Effector memory CD4-positive, alpha-beta T cell (primary cell): ENCODE results near the gene RAN.
"Not testable (repeated sequence)": the region's sequence is repeated elsewhere in the genome, so short reads cannot be mapped to it uniquely, and the experiment has no call there.

Experiments used
- DNase-seq, 3 donors: peaks; one replicate each; pipeline ENCODE4 v3.0.0-alpha.2; 2020
- H3K27ac ChIP-seq: 2 replicates; pipeline ENCODE4 v1.7.0; 2013; ENCODE audit warnings: mild to moderate bottlenecking, low read length, moderate library complexity; ENCODE audit not compliant: insufficient read depth, poor library complexity, severe bottlenecking
- H3K27me3 ChIP-seq: replicated peaks from 2 replicates; pipeline ENCODE4 v1.7.0; 2013; ENCODE audit warnings: mild to moderate bottlenecking, low read length; ENCODE audit not compliant: insufficient read depth, control insufficient read depth, poor library complexity, severe bottlenecking
- H3K36me3 ChIP-seq: 2 replicates; pipeline ENCODE4 v1.7.0; 2013; ENCODE audit warnings: mild to moderate bottlenecking, low read length, moderate library complexity; ENCODE audit not compliant: control insufficient read depth, insufficient read depth
- H3K4me1 ChIP-seq: 2 replicates; pipeline ENCODE4 v1.7.0; 2013; ENCODE audit warnings: low read length, mild to moderate bottlenecking; ENCODE audit not compliant: control insufficient read depth, insufficient read depth, poor library complexity, severe bottlenecking
- H3K4me3 ChIP-seq: 2 replicates; pipeline ENCODE4 v1.7.0; 2013; ENCODE audit warnings: low read length, low read depth, mild to moderate bottlenecking; ENCODE audit not compliant: insufficient read depth, poor library complexity, severe bottlenecking
- H3K9me3 ChIP-seq: 2 replicates; pipeline ENCODE4 v1.7.0; 2013; ENCODE audit warnings: mild to moderate bottlenecking, low read length, moderate library complexity; ENCODE audit not compliant: control insufficient read depth

The RAN gene

GRCh38 chr12:130904936-130905455 is 33.1 kb downstream of the RAN start:
- H3K4me3 ChIP-seq, H3K27me3 ChIP-seq, H3K36me3 ChIP-seq: not testable (repeated sequence)

GRCh38 chr12:130909111-130909510 is 37.2 kb downstream of the RAN start:
- H3K36me3 ChIP-seq = no peaks in the 10 kb centered on the region
- no peak overlapping the region for H3K4me3 ChIP-seq
- peaks cover 4% of the 10 kb centered on the region for H3K9me3 ChIP-seq
- no peak for DNase-seq
- H3K4me1 ChIP-seq = no peaks in the 10 kb centered on the region
- no peak overlapping the region for H3K27ac ChIP-seq
- no peaks in the 10 kb centered on the region for H3K27me3 ChIP-seq

More at GRCh38 chr12:130904936-130905455, 33.1 kb downstream of the RAN start:
- H3K9me3 ChIP-seq, H3K4me1 ChIP-seq, DNase-seq, H3K27ac ChIP-seq: not testable (repeated sequence)

DNA sequence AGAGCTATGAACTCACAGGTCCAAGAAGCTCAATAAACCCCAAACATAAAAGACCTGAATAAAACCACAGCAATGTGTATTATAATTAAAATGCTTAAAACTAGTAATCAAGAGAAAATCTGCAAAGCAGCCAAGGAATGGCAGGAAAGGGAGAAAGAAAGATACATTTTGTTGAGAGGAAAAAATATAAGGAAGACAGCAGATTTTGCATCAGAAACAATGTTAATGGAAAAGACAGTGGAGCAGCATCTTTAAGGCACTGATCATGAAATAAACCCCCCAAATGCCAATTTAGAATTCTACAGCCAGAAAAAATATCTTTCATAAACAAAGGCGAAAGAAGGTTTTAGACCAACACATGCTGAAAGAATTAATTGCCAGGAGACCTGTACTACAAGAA is 39.3 kb downstream of the RAN start:
- no peaks in the 10 kb centered on the region for H3K36me3 ChIP-seq
- H3K27me3 ChIP-seq = peaks cover 8% of the 10 kb centered on the region
- no peaks in the 10 kb centered on the region for H3K4me1 ChIP-seq
- H3K9me3 ChIP-seq = peaks cover 4% of the 10 kb centered on the region
- DNase-seq = no peak
- no peak overlapping the region for H3K4me3 ChIP-seq
- H3K27ac ChIP-seq = no peak overlapping the region

GRCh38 chr12:130911933-130912332 is 40.1 kb downstream of the RAN start:
- H3K36me3 ChIP-seq = no peaks in the 10 kb centered on the region
- no peak overlapping the region for H3K4me3 ChIP-seq
- no peaks in the 10 kb centered on the region for H3K4me1 ChIP-seq
- peaks cover 4% of the 10 kb centered on the region for H3K9me3 ChIP-seq
- no peak for DNase-seq
- H3K27ac ChIP-seq = no peak overlapping the region
- peaks cover 9% of the 10 kb centered on the region for H3K27me3 ChIP-seq

- DNase-seq = no peak
- no peak overlapping the region for H3K4me3 ChIP-seq
- peaks cover 4% of the 10 kb centered on the region for H3K9me3 ChIP-seq
- H3K36me3 ChIP-seq = no peaks in the 10 kb centered on the region
- H3K27ac ChIP-seq = no peak overlapping the region
- H3K4me1 ChIP-seq = no peaks in the 10 kb centered on the region
- peaks cover 9% of the 10 kb centered on the region for H3K27me3 ChIP-seq
Observed at GRCh38 chr12:130916241-130916911, 44.5 kb downstream of the RAN start.

DNA sequence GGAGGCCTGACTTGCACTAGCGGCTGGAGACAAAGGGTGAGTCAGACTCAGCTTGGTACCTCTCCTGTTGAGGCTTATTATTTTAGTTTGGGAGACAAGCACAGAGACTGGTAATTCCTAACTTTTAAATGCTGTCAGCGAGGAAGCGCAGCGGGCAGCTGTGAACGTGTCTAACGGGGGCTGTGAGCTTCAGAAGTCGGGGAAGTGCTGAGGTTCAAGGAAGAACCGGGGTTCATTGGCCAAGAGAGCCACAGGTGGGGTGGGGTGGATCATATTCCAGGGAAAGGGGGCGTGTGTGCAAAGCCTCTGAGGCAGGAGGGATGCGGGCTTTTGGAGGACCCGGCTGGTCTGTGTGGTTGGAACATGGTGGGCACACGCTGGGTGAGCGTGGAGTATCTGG is 45.7 kb downstream of the RAN start:
- Histone ChIP-seq H3K27ac (no peak overlapping the region), H3K4me3 (no peak overlapping the region), H3K27me3 (peaks cover 9% of the 10 kb centered on the region), H3K9me3 (no peaks in the 10 kb centered on the region), H3K36me3 (no peaks in the 10 kb centered on the region), H3K4me1 (no peaks in the 10 kb centered on the region)
- DNase-seq = no peak

GRCh38 chr12:130919086-130919485 is 47.2 kb downstream of the RAN start:
- H3K4me1 ChIP-seq = no peaks in the 10 kb centered on the region

GRCh38 chr12:130920119-130920703 is 48.3 kb downstream of the RAN start:
- H3K27ac ChIP-seq = no peak overlapping the region
- no peak overlapping the region for H3K4me3 ChIP-seq
- H3K36me3 ChIP-seq = no peaks in the 10 kb centered on the region
- no peak for DNase-seq
- H3K9me3 ChIP-seq = no peaks in the 10 kb centered on the region
- no peaks in the 10 kb centered on the region for H3K4me1 ChIP-seq
- peaks cover 9% of the 10 kb centered on the region for H3K27me3 ChIP-seq

More at GRCh38 chr12:130919086-130919485, 47.2 kb downstream of the RAN start:
- Histone ChIP-seq H3K36me3 (no peaks in the 10 kb centered on the region), H3K9me3 (no peaks in the 10 kb centered on the region), H3K27me3 (peaks cover 9% of the 10 kb centered on the region), H3K27ac (no peak overlapping the region), H3K4me3 (no peak overlapping the region)
- no peak for DNase-seq

GRCh38 chr12:130920723-130921381 is 49.0 kb downstream of the RAN start:
- Histone ChIP-seq H3K27ac (no peak overlapping the region), H3K27me3 (peaks cover 4% of the 10 kb centered on the region), H3K4me1 (no peaks in the 10 kb centered on the region), H3K4me3 (no peak overlapping the region), H3K9me3 (no peaks in the 10 kb centered on the region), H3K36me3 (no peaks in the 10 kb centered on the region)
- DNase-seq = no peak

DNA sequence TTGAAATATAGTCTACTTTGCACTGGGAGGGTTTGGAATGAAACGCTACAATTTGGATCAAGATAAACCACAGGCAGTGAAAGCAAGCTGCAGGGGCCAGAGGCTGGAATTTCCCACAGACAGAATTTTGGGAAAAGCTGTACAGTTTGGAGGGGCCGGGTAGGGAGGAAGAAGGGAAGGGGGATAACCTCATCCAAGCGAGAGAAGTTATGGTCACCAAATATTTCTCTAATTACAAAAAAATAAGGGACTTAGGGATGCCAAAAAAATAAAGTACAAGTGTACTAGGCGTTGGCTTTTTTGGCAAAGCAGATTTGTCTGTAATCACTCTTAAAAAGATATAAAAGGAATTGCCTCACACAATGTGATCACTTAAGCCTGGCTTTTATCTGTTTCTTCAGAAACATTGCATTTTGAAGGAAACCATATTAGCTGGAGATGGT is 50.7 kb downstream of the RAN start:
- no peaks in the 10 kb centered on the region for H3K4me1 ChIP-seq
- no peaks in the 10 kb centered on the region for H3K27me3 ChIP-seq
- DNase-seq = no peak

More for the DNA sequence above, 50.7 kb downstream of the RAN start:
- no peaks in the 10 kb centered on the region for H3K36me3 ChIP-seq
- no peak overlapping the region for H3K4me3 ChIP-seq
- no peak overlapping the region for H3K27ac ChIP-seq
- no peaks in the 10 kb centered on the region for H3K9me3 ChIP-seq
